K562 (cell line): ENCODE data around the gene CERS1. TPM values are rescaled to one million over a fixed set of nuclear protein-coding genes. Genes with fewer than 3 reads are reported as not detected.

ENCODE experiments used
- ATAC-seq: fragments of 200-7000 bp; cut with Tn5 transposase; 3 replicates; pipeline ENCODE4 v1.9.1; 2020; ENCODE audit warnings: moderate library complexity
- BruUV-seq: library from RNA; stranded (reverse); fragments of 400-500 nt; replicated peaks from 2 replicates; lab custom pipeline; 2021; lab: Mats Ljungman, UMichigan
- CTCF ChIA-PET: fragments of 300-600 bp; formaldehyde crosslinking; extraction: SDS; loops from one replicate; lab custom pipeline; 2021; ENCODE audit warnings: low intra/inter-chr PET ratio; lab: Yijun Ruan, JAX
- POLR2A ChIA-PET: fragments of 300-600, 350-650 bp; sonication (Branson Sonifier 250); formaldehyde crosslinking; extraction: SDS; loops from one replicate; lab custom pipeline; 2021; ENCODE audit warnings: antibody characterized with exemption, inconsistent platforms; lab: Yijun Ruan, JAX
- DNase-seq, 4 experiments: peaks; one replicate each; pipeline versions ENCODE4 v3.0.0 to v3.0.0-alpha.2; 2011 to 2018; ENCODE audit warnings: low spot score in 3 of 4, mixed read lengths in 3 of 4; ENCODE audit errors: extremely low read depth in 1 of 4
- FAIRE-seq: peaks from 2 replicates; lab custom pipeline; 2011; peaks lifted over from hg19 to GRCh38; lab: Jason Lieb, UNC
- H2AFZ ChIP-seq: 2 replicates; pipeline ENCODE4 v1.6.0; 2011; ENCODE audit warnings: low read depth, low read length, control low read depth, inconsistent platforms
- H3K27ac ChIP-seq: fragments of 200-600 bp; 3 replicates; pipeline ENCODE4 v1.8.0; 2011; ENCODE audit warnings: low read depth, mild to moderate bottlenecking, control low read depth, inconsistent platforms, low read length, moderate library complexity, mixed read lengths; ENCODE audit errors: extremely low read depth
- H3K27me3 ChIP-seq, 2 experiments: fragments of 300-600 bp in 1 of 2; 2 replicates in 1 of 2; 3 replicates in 1 of 2; pipeline versions ENCODE4 v1.6.0 to v1.8.0; 2011; ENCODE audit warnings: inconsistent platforms in 2 of 2, low read length in 2 of 2, mild to moderate bottlenecking in 1 of 2, mixed read lengths in 1 of 2, moderate library complexity in 1 of 2; ENCODE audit not compliant: control insufficient read depth in 2 of 2, insufficient read depth in 2 of 2
- H3K36me3 ChIP-seq: fragments of 300-600 bp; 3 replicates; pipeline ENCODE4 v1.8.0; 2011; ENCODE audit warnings: mild to moderate bottlenecking, low read length, inconsistent platforms; ENCODE audit not compliant: control insufficient read depth, insufficient read depth
- H3K4me1 ChIP-seq, 2 experiments: fragments of 200-600 bp in 1 of 2; replicated peaks in 1 of 2; 2 replicates in 1 of 2; 3 replicates in 1 of 2; pipeline versions ENCODE4 v1.5.1 to v1.8.0; 2011; ENCODE audit warnings: inconsistent platforms in 2 of 2, low read length in 2 of 2, mild to moderate bottlenecking in 1 of 2, mixed read lengths in 1 of 2, moderate library complexity in 1 of 2; ENCODE audit not compliant: control insufficient read depth in 2 of 2, insufficient read depth in 2 of 2
- H3K4me2 ChIP-seq: 2 replicates; pipeline ENCODE4 v1.6.1; 2011; ENCODE audit warnings: low read length, control low read depth, inconsistent platforms, mixed read lengths; ENCODE audit not compliant: insufficient read depth
- H3K4me3 ChIP-seq: fragments of 200-600 bp; sonication (generic), shearing (Covaris generic); 2 replicates; pipeline ENCODE4 v1.5.1; 2016; ENCODE audit warnings: control low read depth, inconsistent platforms
- H3K79me2 ChIP-seq: fragments of 200-600 bp; 3 replicates; pipeline ENCODE4 v1.8.0; 2011; ENCODE audit warnings: low read length, inconsistent platforms; ENCODE audit not compliant: control insufficient read depth, insufficient read depth
- H3K9ac ChIP-seq, 2 experiments: 2 replicates each; pipeline versions ENCODE4 v1.6.0 to v1.6.1; 2011; ENCODE audit warnings: low read depth in 2 of 2, low read length in 2 of 2, control low read depth in 1 of 2, inconsistent platforms in 1 of 2, mild to moderate bottlenecking in 1 of 2, mixed read lengths in 1 of 2; ENCODE audit not compliant: insufficient read depth in 1 of 2
- H3K9me1 ChIP-seq: one replicate; pipeline ENCODE4 v1.6.0; 2011; ENCODE audit warnings: inconsistent platforms, mild to moderate bottlenecking, low read length, moderate library complexity; ENCODE audit not compliant: control insufficient read depth, insufficient read depth
- H3K9me3 ChIP-seq: replicated peaks from 2 replicates; pipeline ENCODE4 v1.5.1; 2011; ENCODE audit warnings: low read depth, low read length, inconsistent platforms; ENCODE audit not compliant: control insufficient read depth, insufficient read depth
- H4K20me1 ChIP-seq: replicated peaks from 2 replicates; pipeline ENCODE4 v1.6.1; 2011; ENCODE audit warnings: low read length, inconsistent platforms, mixed read lengths; ENCODE audit not compliant: control insufficient read depth, insufficient read depth
- C11orf30 ChIP-seq: fragments of 450-650 bp; IDR thresholded peaks from 2 replicates; pipeline ENCODE4 v1.6.1; 2016; ENCODE audit warnings: low read depth, mild to moderate bottlenecking
- E2F6 ChIP-seq, 2 experiments: IDR thresholded peaks; 2 replicates each; pipeline ENCODE4 v1.6.1; 2011; ENCODE audit warnings: borderline replicate concordance in 1 of 2, control low read depth in 1 of 2, low read depth in 1 of 2, low read length in 1 of 2, mild to moderate bottlenecking in 1 of 2, mixed read lengths in 1 of 2, moderate library complexity in 1 of 2; ENCODE audit not compliant: insufficient read depth in 1 of 2, insufficient read length in 1 of 2, poor library complexity in 1 of 2, severe bottlenecking in 1 of 2; ENCODE audit errors: extremely low read depth in 1 of 2
- MCM5 ChIP-seq: fragments of 450-650 bp; IDR thresholded peaks from 2 replicates; pipeline ENCODE4 v1.6.1; 2016; ENCODE audit warnings: low read depth
- PHB ChIP-seq: fragments of 250-450 bp; sonication (Bioruptor Pico); IDR thresholded peaks from 2 replicates; pipeline ENCODE4 v1.5.0; 2021
- PKNOX1 ChIP-seq: fragments of 450-650 bp; IDR thresholded peaks from 2 replicates; pipeline ENCODE4 v1.6.1; 2016
- RCOR1 ChIP-seq, 2 experiments: IDR thresholded peaks; 2 replicates each; pipeline ENCODE4 v1.6.1; 2012; ENCODE audit warnings: low read depth in 2 of 2, low read length in 2 of 2, borderline replicate concordance in 1 of 2, improper control_type of control experiment in 1 of 2
- ZFP91 ChIP-seq: sonication (generic); formaldehyde crosslinking; IDR thresholded peaks from 2 replicates; pipeline ENCODE4 v1.8.0; 2022; ENCODE audit warnings: mild to moderate bottlenecking, missing genetic modification reagents
- WGBS: fragments of 100-300 bp; shearing (Covaris generic); methylation state at CpG from one replicate; pipeline ENCODE4 v1.1.6; 2016; ENCODE audit warnings: low coverage, mixed read lengths; ENCODE audit not compliant: insufficient coverage; ENCODE audit errors: missing lambda C conversion rate; 5-methylcytosine and 5-hydroxymethylcytosine counted together
- in situ Hi-C: fragments of 300-500 bp; cut with MboI; formaldehyde crosslinking; loops from 4 replicates; pipeline ENCODE4 v1.15.0; 2018; ENCODE audit warnings: inconsistent platforms, mixed read lengths
- intact Hi-C: fragments of 100-400 bp; cut with micrococcal nuclease; formaldehyde crosslinking; loops from 2 replicates; pipeline ENCODE4 v1.14.2; 2022
- polyA plus RNA-seq, 8 experiments: library from polyadenylated mRNA; depleted of rRNA in 4 of 8; stranded (reverse) in 5 of 8; unstranded in 3 of 8; fragments of >200 nt; fragmentation: Nextera tagmentation in 2 of 8; fragmentation: Illumina TruSeq in 1 of 8; extraction: Ambion mirVana in 2 of 8; extraction: Trizol in 1 of 8; gene quantifications; 2 replicates each; pipeline versions ENCODE4 v1.2.1 to v1.2.3, GENCODE V29; 2011 to 2014; ENCODE audit warnings: inconsistent platforms in 1 of 8, missing spikeins in 1 of 8
- total RNA-seq, 7 experiments: library from RNA; depleted of rRNA in 6 of 7; stranded (reverse); fragments of >200 nt in 6 of 7; fragmentation: Illumina TruSeq in 2 of 7; extraction: Trizol in 2 of 7; gene quantifications; 2 replicates each; pipeline versions ENCODE4 v1.2.1 to v1.2.3, GENCODE V29; 2011 to 2021; ENCODE audit warnings: low replicate concordance in 1 of 7

CERS1 gene
- total and polyA plus RNA-seq, 9 of the 15 experiments (the other 6 are each of a cell fraction or from before 2014, with no cell fraction given) = 0.33 to 1.5 (median 0.86) TPM; not detected in 2

- no peak for TF ChIP-seq PHB (CRISPR knock-in tag)
- TF ChIP-seq ZFP91 (CRISPR knock-in tag) = 0 out of 2 replicates have a peak, but pooled peaks have one; percentile 45
- TF ChIP-seq PKNOX1 = peak; percentile 72
- peak in 1 of 2 experiments; percentile 84; a peak in 2 of 4 replicates for TF ChIP-seq RCOR1 (IDR thresholded peaks at IDR 0.05; ENCODE audit: borderline replicate concordance in 1 of 2, low read depth in 2 of 2, low read length in 2 of 2)
- no peak for TF ChIP-seq C11orf30
These were observed 24.4 kb downstream of the CERS1 start (continued) for GRCh38 chr19:18871543-18871942.

- Histone ChIP-seq H3K4me3 (no peak overlapping the region), H3K27ac (no peak overlapping the region), H3K9me1 (peaks cover under 1% of the 10 kb centered on the region), H3K36me3 (peaks cover 28% of the 10 kb centered on the region; the same call in 2 of the 3 replicates), H3K27me3 (no peaks in the 10 kb centered on the region), H3K9me3 (no peaks in the 10 kb centered on the region), H3K4me1 (peaks cover 8 to 49% of the 10 kb centered on the region in 2 experiments), H2AFZ (no peak overlapping the region), H3K79me2 (no peaks in the 10 kb centered on the region), H3K9ac (peak overlapping the region in 1 of 2 experiments; percentile 68; a peak in 2 of 4 replicates), H3K4me2 (no peak overlapping the region), H4K20me1 (0 out of 2 replicates have a peak, but pooled peaks cover 6% of the 10 kb centered on the region)
- ChIA-PET POLR2A (interaction anchor here (0.5 to 1.6 kb wide), 3 partner anchors 14 to 198 kb away, joined by 3 to 8 read pairs (median 3); no protein-coding TSS in a partner anchor), CTCF (no interaction called here)
- intact Hi-C loops = no loop called here
- no peak for ATAC-seq
- BruUV-seq = no TSS peak
- no peak for DNase-seq
- FAIRE-seq = no peak
- TF ChIP-seq E2F6 (IDR thresholded peaks at IDR 0.05; ENCODE audit: borderline replicate concordance in 1 of 2, extremely low read depth in 1 of 2, insufficient read depth in 1 of 2, insufficient read length in 1 of 2, low read depth in 1 of 2, low read length in 1 of 2, poor library complexity in 1 of 2, severe bottlenecking in 1 of 2) (peak; percentile 19 to 26), MCM5 (no peak)
- in situ Hi-C loops = no loop called here
- 83% methylated on average over 11 of the region's 25 CpGs for whole genome bisulfite sequencing
These were observed 25.3 kb downstream of the CERS1 start for GRCh38 chr19:18870531-18871172.
